GM21423 (cell line): ENCODE measurements around the gene SERPINE2.
"Not testable (repeated sequence)": the region's sequence is repeated elsewhere in the genome, so short reads cannot be mapped to it uniquely, and the experiment has no call there.

Experiments used
- ATAC-seq: cut with Tn5 transposase; IDR thresholded peaks from one replicate; pipeline ENCODE4 v1.9.1; 2021; ENCODE audit warnings: mild to moderate bottlenecking, moderate library complexity; ENCODE audit not compliant: unreplicated experiment

Gene SERPINE2

GRCh38 chr2:224016963-224017362 is 22.1 kb downstream of the SERPINE2 start:
- no peak for ATAC-seq

GRCh38 chr2:224014336-224014735 is 24.8 kb downstream of the SERPINE2 start:
- ATAC-seq, result no peak

DNA sequence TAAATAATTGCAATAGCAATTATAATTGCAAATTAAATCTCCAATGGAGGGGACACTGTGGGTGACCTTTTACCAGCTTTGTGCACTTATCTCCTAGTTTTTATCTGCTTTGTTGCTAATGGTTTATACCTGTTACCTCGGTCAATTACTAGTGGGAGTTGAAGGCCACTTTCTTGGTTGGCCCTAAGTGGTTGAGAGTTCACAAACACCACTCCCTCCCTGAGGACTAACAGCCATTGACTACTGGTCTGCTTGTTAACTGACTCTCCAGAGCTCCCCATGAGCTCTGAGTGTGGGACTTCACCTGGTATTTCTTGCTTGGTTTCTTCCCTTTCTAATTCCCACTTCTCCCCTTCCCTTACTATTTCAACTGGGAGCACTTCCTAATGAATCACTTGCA is 27.2 kb downstream of the SERPINE2 start:
- ATAC-seq, result no peak

DNA sequence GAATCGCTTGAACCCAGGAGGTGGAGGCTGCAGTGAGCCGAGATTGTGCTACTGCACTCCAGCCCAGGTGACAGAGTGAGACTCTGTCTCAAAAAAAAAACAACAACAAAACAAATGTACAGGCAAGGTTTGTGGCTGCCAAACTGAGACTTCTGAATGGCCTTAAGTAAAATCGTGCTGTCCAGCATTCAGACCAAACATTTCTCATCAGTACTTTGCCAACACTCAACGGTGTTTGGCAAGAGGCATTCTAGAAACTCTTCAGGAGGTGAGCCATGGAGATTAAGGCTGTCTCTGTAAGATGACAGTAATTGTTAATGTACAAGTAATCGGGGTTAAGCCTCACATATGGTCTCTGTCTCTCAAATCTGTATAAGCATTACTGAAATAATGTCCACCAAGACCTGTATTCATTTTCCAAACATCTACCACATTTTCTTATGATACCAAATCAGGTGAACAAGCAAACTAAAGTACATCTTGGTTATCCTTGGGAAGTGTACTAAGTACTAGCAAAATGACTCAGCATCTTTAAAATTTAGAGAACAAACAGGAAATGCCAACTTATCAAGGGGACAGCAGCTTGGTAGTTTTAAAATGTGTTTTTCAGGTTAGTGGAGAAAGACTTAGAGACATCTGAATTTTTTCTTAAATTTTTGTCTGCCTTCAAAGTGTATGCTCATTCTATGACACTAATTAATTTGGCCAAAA is 29.3 kb downstream of the SERPINE2 start:
- no peak for ATAC-seq

- ATAC-seq, result no peak
These were observed 30.3 kb downstream of the SERPINE2 start for GRCh38 chr2:224008702-224009261.

- no peak for ATAC-seq
These were observed 34.9 kb downstream of the SERPINE2 start for GRCh38 chr2:224004105-224004695.

DNA sequence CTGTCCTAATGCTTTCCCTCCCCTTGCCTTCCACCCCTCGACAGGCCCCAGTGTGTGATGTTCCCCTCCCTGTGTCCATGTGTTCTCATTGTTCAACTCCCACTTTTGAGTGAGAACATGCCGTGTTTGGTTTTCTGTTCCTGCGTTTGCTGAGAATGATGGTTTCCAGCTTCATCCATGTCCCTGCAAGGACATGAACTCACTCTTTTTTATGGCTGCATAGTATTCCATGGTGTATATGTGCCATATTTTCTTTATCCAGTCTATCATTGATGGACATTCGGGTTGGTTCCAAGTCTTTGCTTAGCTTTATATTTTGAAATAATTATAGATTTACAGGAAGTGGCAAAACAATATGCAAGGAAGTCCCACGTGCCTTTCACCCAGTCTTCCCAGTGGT is 38.4 kb downstream of the SERPINE2 start:
- not testable (repeated sequence) for ATAC-seq

DNA sequence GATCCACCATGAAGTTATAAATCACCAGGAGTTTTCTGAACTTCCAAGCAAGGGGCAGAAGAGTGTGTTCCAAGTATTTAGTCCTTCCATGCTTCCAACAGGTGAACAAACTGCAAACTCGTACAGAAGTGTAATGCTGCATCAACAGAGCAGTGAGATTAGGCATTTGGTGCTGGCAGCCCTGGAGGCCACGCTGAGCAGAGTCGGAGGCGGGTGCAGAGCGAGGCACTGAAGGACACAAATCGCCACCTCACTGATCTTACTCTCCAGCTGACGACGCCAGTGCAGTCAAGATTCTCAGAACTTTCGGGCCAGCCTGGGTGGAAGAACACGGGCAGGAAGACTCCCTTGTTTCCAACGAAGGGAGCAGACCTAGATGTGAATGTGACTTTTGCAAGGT is 39.2 kb downstream of the SERPINE2 start:
- ATAC-seq, result no peak

- ATAC-seq, result no peak
These were observed 40.1 kb downstream of the SERPINE2 start for GRCh38 chr2:223998948-223999347.

DNA sequence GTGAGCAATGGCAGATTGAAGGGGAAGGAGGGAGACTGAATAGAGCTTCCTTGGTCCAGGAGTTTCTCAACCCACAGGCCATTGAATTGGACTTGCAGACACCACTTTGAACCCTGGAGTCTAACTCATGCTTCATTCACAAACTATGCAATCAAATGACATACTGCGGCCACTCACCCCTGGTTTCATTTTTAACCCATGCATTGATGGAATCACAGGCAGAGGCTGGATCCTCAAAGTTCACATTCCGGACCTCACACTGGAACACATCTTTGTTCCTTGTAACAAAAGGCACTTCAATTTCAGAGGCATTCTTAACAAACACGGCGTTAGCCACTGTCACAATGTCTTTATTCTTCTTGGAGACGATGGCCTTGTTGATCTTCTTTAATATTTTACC is 41.1 kb downstream of the SERPINE2 start:
- ATAC-seq, result no peak

GRCh38 chr2:223996391-223996790 is 42.7 kb downstream of the SERPINE2 start:
- ATAC-seq, result no peak

DNA sequence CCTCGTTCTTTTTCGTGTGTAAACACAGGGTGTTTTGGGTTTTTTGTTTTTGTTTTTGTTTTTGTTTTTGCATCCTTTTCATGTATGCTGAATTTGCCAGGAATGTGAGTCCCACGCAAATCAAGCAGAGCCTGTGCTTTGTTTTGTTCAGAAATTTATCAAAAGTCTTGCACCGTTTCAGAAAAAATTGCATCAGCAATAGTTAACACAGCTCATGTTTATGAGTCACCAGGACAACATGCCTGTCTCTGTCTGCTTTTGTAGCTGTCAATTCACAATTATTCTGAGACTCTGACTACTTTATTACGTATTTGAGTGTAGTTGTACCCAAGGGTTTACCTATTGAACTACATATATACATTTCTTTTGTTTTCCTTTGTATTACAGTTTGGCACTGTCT is 43.5 kb downstream of the SERPINE2 start:
- no peak for ATAC-seq

GRCh38 chr2:223994562-223995162 is 44.4 kb downstream of the SERPINE2 start:
- no peak for ATAC-seq

- ATAC-seq, result peak; percentile 57
These were observed 45.4 kb downstream of the SERPINE2 start for GRCh38 chr2:223993634-223994232.

- ATAC-seq, result no peak
These were observed 47.5 kb downstream of the SERPINE2 start for GRCh38 chr2:223991611-223992010.

- ATAC-seq, result no peak
These were observed 49.2 kb downstream of the SERPINE2 start for GRCh38 chr2:223989856-223990232.

GRCh38 chr2:223989206-223989855 is 49.8 kb downstream of the SERPINE2 start:
- no peak for ATAC-seq

- no peak for ATAC-seq
These were observed 57.8 kb downstream of the SERPINE2 start for GRCh38 chr2:223981241-223981640.

GRCh38 chr2:223980803-223981202 is 58.3 kb downstream of the SERPINE2 start:
- ATAC-seq, result no peak

DNA sequence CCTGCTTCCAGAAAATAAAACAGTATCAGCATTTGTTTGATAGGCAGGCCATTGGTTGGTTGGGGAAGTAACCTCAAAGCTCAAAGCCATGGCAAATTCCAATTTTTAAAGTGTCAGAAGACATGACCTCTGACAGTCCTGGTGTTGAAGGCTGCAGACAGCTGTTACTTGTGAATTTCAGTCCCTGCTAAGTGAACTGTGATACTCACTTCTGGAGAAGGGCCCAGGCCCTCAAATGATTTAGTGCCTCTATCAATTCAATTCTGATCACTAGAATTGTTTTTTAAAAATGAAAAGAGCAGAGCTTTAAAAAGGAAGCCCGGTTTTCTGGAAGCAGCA is 58.7 kb downstream of the SERPINE2 start:
- no peak for ATAC-seq

DNA sequence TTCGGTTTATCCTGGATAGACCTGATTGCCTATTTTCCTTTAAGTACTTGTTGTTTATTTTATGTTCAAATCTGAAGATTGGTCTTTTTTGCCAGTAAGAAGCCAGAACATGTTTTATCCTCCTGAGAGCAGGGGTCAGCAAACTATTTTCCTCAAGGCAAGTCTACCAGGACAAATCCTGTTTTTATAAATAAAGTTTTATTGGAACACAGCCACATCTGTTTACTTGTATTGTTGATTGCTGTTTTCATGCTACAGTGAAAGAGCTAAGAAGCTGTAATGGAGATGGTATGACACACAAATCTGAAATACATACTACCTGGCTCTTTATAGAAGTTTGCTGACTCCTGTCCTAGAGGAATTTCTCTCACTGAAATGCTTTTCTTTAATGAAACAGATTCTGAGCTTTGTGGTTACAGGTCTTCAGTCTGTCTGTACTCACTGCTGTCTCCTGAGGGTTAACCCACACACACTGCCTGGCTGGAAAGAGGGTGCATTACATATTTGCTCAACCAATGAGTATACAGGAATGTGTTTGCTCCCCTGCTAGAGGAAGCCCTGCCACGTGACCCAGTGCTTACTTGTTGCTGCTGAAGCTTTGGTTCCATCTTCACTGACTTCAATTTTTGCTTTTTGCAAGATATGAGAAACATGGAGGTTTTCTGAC is 59.2 kb downstream of the SERPINE2 start:
- ATAC-seq, result no peak
